Panc1 (cell line): ENCODE data around the gene RABEP1. TPM values are rescaled to one million over a fixed set of nuclear protein-coding genes. Genes with fewer than 3 reads are reported as not detected.
A peak's percentile ranks its signal among the peaks of the same experiment; 100 is the strongest.

ENCODE experiments used
- ATAC-seq: fragments of 200-7000 bp; cut with Tn5 transposase; 2 replicates; pipeline ENCODE4 v1.9.1; 2020; ENCODE audit warnings: mild to moderate bottlenecking, moderate library complexity
- BruUV-seq: library from RNA; stranded (reverse); fragments of 400-500 nt; replicated peaks from 2 replicates; lab custom pipeline; 2021; lab: Mats Ljungman, UMichigan
- CTCF ChIA-PET: fragments of 300-600 bp; sonication (Branson Sonifier 250); formaldehyde crosslinking; loops from one replicate; lab custom pipeline; 2022; ENCODE audit warnings: antibody characterized with exemption; lab: Charles Lee
- POLR2A ChIA-PET: fragments of 300-600 bp; sonication (Branson Sonifier 250); formaldehyde crosslinking; loops from one replicate; lab custom pipeline; 2022; ENCODE audit warnings: antibody characterized with exemption; lab: Charles Lee
- DNase-seq: peaks from one replicate; pipeline ENCODE4 v3.0.0-alpha.2; 2010; ENCODE audit warnings: low read depth, low spot score
- H3K27ac ChIP-seq: 2 replicates; pipeline ENCODE4 v1.5.1; 2011; ENCODE audit warnings: mild to moderate bottlenecking, low read length, inconsistent platforms
- H3K27me3 ChIP-seq: fragments of 200-500 bp; sonication (Bioruptor generic); 2 replicates; pipeline ENCODE4 v1.6.0; 2014; ENCODE audit warnings: low read length, inconsistent platforms; ENCODE audit not compliant: control insufficient read depth, insufficient read depth
- H3K36me3 ChIP-seq: fragments of 200-500 bp; sonication (Bioruptor generic); 2 replicates; pipeline ENCODE4 v1.5.1; 2014; ENCODE audit warnings: inconsistent platforms, mild to moderate bottlenecking, low read length, moderate library complexity; ENCODE audit not compliant: control insufficient read depth, insufficient read depth
- H3K4me1 ChIP-seq: 2 replicates; pipeline ENCODE4 v1.5.1; 2011; ENCODE audit warnings: inconsistent platforms, mild to moderate bottlenecking, low read length, moderate library complexity; ENCODE audit not compliant: control insufficient read depth, insufficient read depth
- H3K4me3 ChIP-seq, 2 experiments: 2 replicates each; pipeline ENCODE4 v1.5.1; 2011 to 2012; ENCODE audit warnings: low read depth in 2 of 2, low read length in 2 of 2, mild to moderate bottlenecking in 2 of 2, inconsistent platforms in 1 of 2, moderate library complexity in 1 of 2
- H3K9me3 ChIP-seq: fragments of 200-500 bp; sonication (Bioruptor generic); 2 replicates; pipeline ENCODE4 v1.5.1; 2014; ENCODE audit warnings: low read depth, mild to moderate bottlenecking, inconsistent platforms, low read length, moderate library complexity; ENCODE audit not compliant: control insufficient read depth, insufficient read depth
- POLR2AphosphoS5 ChIP-seq: IDR thresholded peaks from 2 replicates; pipeline ENCODE4 v1.6.1; 2012; ENCODE audit warnings: mild to moderate bottlenecking, low read depth, low read length, moderate library complexity
- SIN3A ChIP-seq: IDR thresholded peaks from 2 replicates; pipeline ENCODE4 v1.6.1; 2012; ENCODE audit warnings: low read depth, mild to moderate bottlenecking, low read length, moderate library complexity, borderline replicate concordance; ENCODE audit not compliant: insufficient read depth
- TCF7L2 ChIP-seq: IDR thresholded peaks from 2 replicates; pipeline ENCODE4 v1.6.1; 2011; ENCODE audit warnings: mild to moderate bottlenecking, low read depth, low read length, inconsistent platforms
- in situ Hi-C: cut with HindIII; loops from 2 replicates; pipeline ENCODE4 v1.10.0; 2016; ENCODE audit warnings: low sequenced_read_pairs, low pct_unique_long_range_greater_than_20kb
- intact Hi-C: fragments of 100-400 bp; cut with micrococcal nuclease; formaldehyde crosslinking; loops from one replicate; pipeline ENCODE4 v1.10.0; 2022; ENCODE audit not compliant: unreplicated experiment
- total RNA-seq: library from RNA; stranded (reverse); gene quantifications from one replicate; pipeline ENCODE4 v1.2.1, GENCODE V29; 2021; ENCODE audit not compliant: unreplicated experiment
- TF ChIP-seq, protein P1 (sequence below), 2 experiments: IDR thresholded peaks; 2 replicates each; pipeline ENCODE4 v1.6.1; 2011 to 2012; ENCODE audit warnings: low read depth in 2 of 2, control low read depth in 1 of 2, low read length in 1 of 2, mild to moderate bottlenecking in 1 of 2, moderate library complexity in 1 of 2; ENCODE audit not compliant: insufficient read depth in 1 of 2
- TF ChIP-seq, protein P2 (sequence below): fragments of 450-650 bp; IDR thresholded peaks from 2 replicates; pipeline ENCODE4 v1.5.1; 2017; ENCODE audit warnings: mild to moderate bottlenecking

Gene RABEP1
- total RNA-seq, 1 experiment from 2014 or later: 28.2 TPM

GRCh38 chr17:5380491-5381135 is 98.5 kb downstream of the RABEP1 start:
- Histone ChIP-seq H3K36me3 (peaks cover 17% of the 10 kb centered on the region), H3K27ac (no peak overlapping the region), H3K9me3 (no peaks in the 10 kb centered on the region), H3K4me1 (no peaks in the 10 kb centered on the region), H3K4me3 (no peak overlapping the region), H3K27me3 (no peaks in the 10 kb centered on the region)
- intact Hi-C loops: no loop called here
- DNase-seq (no peak), ATAC-seq (no peak)
- ChIA-PET POLR2A (no interaction called here), CTCF (no interaction called here)
- peak; percentile 12; the same call in 1 of the 2 replicates for TF ChIP-seq POLR2AphosphoS5
- TF ChIP-seq, protein P1, sequence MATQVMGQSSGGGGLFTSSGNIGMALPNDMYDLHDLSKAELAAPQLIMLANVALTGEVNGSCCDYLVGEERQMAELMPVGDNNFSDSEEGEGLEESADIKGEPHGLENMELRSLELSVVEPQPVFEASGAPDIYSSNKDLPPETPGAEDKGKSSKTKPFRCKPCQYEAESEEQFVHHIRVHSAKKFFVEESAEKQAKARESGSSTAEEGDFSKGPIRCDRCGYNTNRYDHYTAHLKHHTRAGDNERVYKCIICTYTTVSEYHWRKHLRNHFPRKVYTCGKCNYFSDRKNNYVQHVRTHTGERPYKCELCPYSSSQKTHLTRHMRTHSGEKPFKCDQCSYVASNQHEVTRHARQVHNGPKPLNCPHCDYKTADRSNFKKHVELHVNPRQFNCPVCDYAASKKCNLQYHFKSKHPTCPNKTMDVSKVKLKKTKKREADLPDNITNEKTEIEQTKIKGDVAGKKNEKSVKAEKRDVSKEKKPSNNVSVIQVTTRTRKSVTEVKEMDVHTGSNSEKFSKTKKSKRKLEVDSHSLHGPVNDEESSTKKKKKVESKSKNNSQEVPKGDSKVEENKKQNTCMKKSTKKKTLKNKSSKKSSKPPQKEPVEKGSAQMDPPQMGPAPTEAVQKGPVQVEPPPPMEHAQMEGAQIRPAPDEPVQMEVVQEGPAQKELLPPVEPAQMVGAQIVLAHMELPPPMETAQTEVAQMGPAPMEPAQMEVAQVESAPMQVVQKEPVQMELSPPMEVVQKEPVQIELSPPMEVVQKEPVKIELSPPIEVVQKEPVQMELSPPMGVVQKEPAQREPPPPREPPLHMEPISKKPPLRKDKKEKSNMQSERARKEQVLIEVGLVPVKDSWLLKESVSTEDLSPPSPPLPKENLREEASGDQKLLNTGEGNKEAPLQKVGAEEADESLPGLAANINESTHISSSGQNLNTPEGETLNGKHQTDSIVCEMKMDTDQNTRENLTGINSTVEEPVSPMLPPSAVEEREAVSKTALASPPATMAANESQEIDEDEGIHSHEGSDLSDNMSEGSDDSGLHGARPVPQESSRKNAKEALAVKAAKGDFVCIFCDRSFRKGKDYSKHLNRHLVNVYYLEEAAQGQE (IDR thresholded peaks at IDR 0.05; ENCODE audit: insufficient read depth in 1 of 2, low read depth in 2 of 2, low read length in 1 of 2): no peak
- in situ Hi-C loops: no loop called here
- no TSS peak for BruUV-seq

DNA sequence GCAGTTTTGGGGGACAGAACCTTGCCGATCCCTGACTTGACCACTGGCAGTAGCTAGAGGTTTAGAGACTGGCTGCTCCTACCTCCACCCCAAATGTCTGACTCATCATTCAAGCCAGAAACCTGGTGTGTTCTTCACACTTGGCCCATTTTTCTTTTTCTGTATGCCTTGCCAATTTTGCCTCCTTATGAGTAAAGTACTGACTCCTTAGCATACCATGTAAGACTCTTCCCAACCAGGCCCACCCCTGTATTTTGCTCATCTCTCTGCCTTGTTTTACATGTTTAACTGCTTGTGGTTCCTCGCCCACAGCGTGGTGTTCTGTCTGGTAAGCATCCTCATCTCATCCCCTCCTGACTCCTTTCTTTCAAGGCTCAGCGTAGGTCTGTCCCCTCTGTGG is 99.5 kb downstream of the RABEP1 start:
- no TSS peak for BruUV-seq
- intact Hi-C loops: no loop called here
- POLR2A ChIA-PET: no interaction called here
- H3K27me3 ChIP-seq: no peaks in the 10 kb centered on the region
- no peak for DNase-seq
- no peak; the same call in 1 of the 2 replicates for ATAC-seq
- no peak for TF ChIP-seq POLR2AphosphoS5
- TF ChIP-seq SIN3A: no peak
- TF ChIP-seq, protein P2, sequence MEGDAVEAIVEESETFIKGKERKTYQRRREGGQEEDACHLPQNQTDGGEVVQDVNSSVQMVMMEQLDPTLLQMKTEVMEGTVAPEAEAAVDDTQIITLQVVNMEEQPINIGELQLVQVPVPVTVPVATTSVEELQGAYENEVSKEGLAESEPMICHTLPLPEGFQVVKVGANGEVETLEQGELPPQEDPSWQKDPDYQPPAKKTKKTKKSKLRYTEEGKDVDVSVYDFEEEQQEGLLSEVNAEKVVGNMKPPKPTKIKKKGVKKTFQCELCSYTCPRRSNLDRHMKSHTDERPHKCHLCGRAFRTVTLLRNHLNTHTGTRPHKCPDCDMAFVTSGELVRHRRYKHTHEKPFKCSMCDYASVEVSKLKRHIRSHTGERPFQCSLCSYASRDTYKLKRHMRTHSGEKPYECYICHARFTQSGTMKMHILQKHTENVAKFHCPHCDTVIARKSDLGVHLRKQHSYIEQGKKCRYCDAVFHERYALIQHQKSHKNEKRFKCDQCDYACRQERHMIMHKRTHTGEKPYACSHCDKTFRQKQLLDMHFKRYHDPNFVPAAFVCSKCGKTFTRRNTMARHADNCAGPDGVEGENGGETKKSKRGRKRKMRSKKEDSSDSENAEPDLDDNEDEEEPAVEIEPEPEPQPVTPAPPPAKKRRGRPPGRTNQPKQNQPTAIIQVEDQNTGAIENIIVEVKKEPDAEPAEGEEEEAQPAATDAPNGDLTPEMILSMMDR: no peak
- TF ChIP-seq TCF7L2: no peak
- TF ChIP-seq, protein P1 (IDR thresholded peaks at IDR 0.05; ENCODE audit: insufficient read depth in 1 of 2, low read depth in 2 of 2, low read length in 1 of 2): no peak
- no peaks in the 10 kb centered on the region for H3K9me3 ChIP-seq
- in situ Hi-C loops: no loop called here
- H3K36me3 ChIP-seq: peaks cover 24% of the 10 kb centered on the region
- CTCF ChIA-PET: no interaction called here
- H3K4me3 ChIP-seq: no peak overlapping the region
- H3K4me1 ChIP-seq: no peaks in the 10 kb centered on the region
- H3K27ac ChIP-seq: no peak overlapping the region
